Posterior cingulate gyrus (tissue), 11 donors: ENCODE data around the gene NR4A3.
A peak's percentile ranks its signal among the peaks of the same experiment; 100 is the strongest.
"Not testable (repeated sequence)": the region's sequence is repeated elsewhere in the genome, so short reads cannot be mapped to it uniquely, and the experiment has no call there.

Source experiments
- DNase-seq, 10 donors: peaks; one replicate each; pipeline versions ENCODE4 v3.0.0 to v3.0.0-alpha.2; 2020 to 2021; ENCODE audit warnings: mixed read lengths in 3 of 10
- intact Hi-C: fragments of 100-400 bp; cut with DNase I; formaldehyde crosslinking; loops from one replicate; pipeline ENCODE4 v1.15.1; 2023

The NR4A3 gene

GRCh38 chr9:99828054-99828416, 6.3 kb downstream of the NR4A3 start:
- DNase-seq: no peak
- intact Hi-C loops: loop anchor here (10.0 kb wide), 2 partner anchors 387 to 533 kb away; no protein-coding TSS in a partner anchor

DNA sequence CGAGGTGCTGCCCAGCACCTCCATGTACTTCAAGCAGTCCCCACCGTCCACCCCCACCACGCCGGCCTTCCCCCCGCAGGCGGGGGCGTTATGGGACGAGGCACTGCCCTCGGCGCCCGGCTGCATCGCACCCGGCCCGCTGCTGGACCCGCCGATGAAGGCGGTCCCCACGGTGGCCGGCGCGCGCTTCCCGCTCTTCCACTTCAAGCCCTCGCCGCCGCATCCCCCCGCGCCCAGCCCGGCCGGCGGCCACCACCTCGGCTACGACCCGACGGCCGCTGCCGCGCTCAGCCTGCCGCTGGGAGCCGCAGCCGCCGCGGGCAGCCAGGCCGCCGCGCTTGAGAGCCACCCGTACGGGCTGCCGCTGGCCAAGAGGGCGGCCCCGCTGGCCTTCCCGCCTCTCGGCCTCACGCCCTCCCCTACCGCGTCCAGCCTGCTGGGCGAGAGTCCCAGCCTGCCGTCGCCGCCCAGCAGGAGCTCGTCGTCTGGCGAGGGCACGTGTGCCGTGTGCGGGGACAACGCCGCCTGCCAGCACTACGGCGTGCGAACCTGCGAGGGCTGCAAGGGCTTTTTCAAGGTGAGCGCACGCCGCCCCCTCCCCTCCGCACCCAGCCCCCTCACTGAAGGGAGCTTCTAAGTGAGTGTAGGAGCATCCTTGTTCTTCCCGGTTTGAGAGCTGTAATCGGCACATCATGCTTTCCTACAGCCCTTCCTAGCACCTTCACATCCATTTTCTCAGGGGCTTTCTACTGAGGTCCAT, 6.9 kb downstream of the NR4A3 start:
- DNase-seq: peak in 2 of 10 donors; percentile 15 to 67
- intact Hi-C loops: loop anchor here (10.0 kb wide), 2 partner anchors 386 to 534 kb away; no protein-coding TSS in a partner anchor

DNA sequence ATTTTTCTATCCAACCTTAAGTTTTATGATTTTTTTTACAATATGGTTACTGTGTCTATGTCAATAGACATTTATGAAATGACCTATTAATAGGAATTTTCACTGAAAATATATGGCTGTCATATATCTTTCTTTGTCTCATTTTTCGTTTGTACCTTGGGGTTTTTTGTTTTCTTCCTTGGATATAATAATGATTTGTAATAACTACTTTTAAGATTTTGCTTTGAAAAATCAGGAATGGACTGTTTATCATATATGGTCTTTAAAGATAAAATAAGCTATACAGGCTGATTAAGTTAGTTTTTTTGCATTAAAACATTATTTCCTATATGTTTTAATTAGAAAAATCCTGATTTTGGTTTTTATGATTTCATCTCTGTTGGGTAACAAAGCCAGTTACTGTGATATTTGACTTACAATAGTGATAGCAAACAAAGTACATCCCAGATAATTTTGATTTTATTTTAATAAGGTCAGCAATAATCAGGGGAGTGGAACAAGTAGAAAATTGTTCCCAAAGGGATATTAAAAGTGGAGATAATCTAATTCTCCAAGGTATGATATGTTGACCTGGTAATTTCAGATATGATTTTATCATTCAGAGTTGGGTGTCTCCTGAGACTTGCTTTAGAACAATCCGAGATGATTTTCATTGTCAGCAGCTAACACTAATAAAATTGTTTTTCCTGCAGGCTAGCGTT, 10.3 kb downstream of the NR4A3 start:
- no peak for DNase-seq
- intact Hi-C loops: no loop called here

DNA sequence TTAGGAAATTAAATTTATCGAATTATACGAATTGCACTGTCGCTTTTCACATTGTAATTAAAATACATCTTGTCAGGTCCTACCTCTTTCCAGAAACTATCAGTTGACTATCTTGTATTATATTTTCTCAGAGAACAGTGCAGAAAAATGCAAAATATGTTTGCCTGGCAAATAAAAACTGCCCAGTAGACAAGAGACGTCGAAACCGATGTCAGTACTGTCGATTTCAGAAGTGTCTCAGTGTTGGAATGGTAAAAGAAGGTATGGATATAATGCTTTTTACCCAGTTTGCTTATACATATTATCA, 10.8 kb downstream of the NR4A3 start:
- DNase-seq: no peak
- intact Hi-C loops: no loop called here

DNA sequence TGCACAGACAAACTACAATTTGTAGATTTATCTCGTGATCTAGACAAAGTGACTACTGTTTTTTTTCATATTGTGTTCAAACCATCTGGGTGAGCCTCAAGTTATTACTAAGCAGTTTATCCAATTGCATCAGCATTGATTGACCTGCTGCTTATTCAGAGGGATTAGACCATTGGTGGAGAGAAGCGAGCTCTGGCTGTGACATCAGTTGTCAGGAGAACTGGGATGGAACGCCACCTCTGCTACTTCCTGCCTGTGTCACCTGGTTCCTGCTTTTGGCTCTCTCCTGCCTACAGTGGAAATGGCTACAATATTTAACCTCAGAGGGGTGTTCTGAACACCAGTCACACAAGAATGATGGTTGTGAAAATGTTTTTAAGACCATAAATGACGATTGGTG, 12.1 kb downstream of the NR4A3 start:
- intact Hi-C loops: no loop called here
- no peak for DNase-seq

- intact Hi-C loops: no loop called here
- DNase-seq: no peak
These were observed 12.8 kb downstream of the NR4A3 start for GRCh38 chr9:99834474-99834873.

GRCh38 chr9:99835142-99835541, 13.5 kb downstream of the NR4A3 start:
- no peak for DNase-seq
- intact Hi-C loops: no loop called here

- no peak for DNase-seq
- intact Hi-C loops: no loop called here
These were observed 13.9 kb downstream of the NR4A3 start for GRCh38 chr9:99835581-99835980.

DNA sequence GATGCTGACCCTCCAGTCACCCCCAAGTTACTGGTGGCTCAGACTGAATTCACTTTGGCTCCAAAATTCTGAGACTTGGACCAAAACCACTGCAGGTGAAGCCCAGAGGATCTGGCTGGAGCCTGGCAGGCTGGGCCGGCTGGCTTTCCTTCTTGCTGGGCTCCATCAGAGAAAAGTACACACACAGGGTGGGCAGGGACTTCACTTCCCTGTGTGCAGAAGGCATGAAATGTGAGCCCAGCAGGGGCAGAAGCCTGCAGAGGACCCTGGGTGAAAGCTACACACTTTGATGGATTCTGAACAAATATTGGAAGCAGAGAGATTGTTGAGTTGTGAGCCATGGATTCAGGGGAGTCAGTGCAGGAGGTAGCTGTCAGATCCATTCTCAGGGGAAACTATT, 18.4 kb downstream of the NR4A3 start:
- intact Hi-C loops: no loop called here
- DNase-seq: no peak

DNA sequence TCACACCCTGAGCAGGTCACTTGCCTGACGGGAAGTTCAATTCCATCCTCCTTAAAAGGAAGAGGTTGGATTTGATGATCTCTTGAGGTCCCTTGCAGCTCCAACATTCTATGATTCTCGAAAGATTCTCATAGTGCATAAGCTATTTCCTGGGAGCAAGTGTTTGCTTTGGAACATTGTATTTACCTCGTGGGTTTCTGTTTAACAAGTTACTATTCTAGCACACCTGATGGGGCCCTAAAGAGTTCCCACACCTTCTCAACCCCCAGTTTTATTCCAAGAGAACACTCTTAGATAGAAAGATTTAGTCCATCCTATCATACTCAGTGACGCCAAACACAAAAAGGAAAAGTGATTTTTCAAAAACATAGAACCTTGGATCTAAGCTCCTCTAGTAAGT, 23.4 kb downstream of the NR4A3 start:
- no peak for DNase-seq
- intact Hi-C loops: no loop called here

- intact Hi-C loops: no loop called here
- DNase-seq: no peak
These were observed 26.8 kb downstream of the NR4A3 start for GRCh38 chr9:99848447-99848846.

DNA sequence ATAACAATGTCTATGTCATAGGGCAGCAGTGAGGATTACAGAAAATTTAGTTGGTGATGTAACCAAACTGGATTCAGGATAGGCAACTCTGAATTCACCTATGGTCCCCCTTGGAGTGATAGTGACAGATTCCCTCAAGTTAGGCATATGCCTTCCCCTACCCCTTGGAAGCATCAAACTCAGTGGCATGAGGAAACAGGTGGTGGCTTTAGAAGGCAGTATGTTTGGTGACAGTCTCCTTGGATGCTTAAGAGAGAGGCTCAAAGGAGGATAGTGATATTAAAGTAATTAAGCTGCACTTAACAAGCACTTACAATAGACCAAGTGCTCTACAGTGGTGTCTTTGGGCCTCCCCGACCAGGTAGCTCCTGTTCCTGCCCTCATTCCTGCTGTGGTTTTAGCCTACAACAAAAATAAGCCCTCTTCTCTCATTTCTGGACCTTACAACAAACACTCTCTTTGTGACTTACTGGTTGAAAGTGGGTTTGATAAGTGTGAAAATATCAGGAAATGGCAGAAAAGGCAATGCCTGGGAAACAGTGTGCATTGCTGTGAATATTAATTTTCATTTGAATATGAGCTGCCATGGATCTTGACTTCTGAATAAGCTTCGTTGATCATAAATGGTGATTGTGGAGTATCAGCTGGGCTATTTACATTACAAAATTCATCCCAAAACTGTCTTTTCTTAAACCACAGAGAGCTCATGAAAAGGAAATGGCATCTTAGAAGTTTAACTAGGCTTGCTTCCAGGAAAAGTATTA, 29.2 kb downstream of the NR4A3 start:
- DNase-seq: no peak
- intact Hi-C loops: no loop called here

DNA sequence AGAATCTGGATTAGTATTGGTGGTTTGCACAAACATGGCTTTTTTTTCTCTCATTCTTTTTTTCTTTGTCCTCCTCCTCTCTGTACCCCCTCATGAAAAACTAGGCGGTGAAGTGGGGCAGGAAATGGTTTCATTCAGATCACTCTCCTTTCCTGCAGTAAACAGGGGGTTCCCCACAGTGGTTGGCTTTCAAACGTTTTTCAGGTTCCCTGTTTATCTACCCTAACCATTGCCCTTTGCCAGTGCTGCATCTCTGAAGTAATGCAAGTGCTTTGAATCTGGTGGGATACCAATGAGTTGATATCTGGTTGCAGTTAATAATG, 29.8 kb downstream of the NR4A3 start:
- no peak for DNase-seq
- intact Hi-C loops: no loop called here

GRCh38 chr9:99852617-99853016, 30.9 kb downstream of the NR4A3 start:
- intact Hi-C loops: no loop called here
- DNase-seq: no peak

DNA sequence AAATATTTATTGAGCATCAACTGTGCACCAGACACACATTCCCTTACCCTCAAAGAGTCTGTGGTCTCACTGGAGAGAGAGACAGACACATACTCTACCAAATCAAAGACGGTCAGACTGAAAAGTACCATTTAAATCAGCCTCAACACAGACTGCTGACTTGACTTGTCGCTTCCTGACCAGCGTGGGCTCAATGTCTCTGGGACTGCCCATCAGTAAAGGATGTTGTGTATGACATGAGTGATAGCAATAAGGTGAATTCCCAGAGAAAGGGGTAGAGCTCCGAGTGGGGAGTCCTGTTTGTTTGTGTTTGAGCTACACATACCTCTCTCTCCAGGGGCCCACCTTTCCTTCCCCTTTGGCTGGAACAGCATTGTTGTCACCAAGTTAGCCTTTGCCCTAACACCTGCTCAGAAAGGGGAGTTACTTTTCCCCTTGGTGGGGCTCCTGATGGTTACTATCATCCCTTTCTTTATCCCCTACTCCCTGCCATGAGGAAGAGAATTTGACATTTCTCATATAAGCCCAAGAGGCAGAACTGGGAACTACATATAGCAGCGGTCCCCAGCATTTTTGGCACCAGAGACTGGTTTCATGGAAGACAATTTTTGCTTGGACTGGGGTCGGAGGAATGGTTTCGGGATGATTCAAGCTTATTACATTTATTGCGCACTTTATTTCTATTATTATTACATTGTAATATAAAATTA, 33.9 kb downstream of the NR4A3 start:
- no peak for DNase-seq
- intact Hi-C loops: no loop called here

- DNase-seq, intact Hi-C loops: not testable (repeated sequence)
These were observed 35.9 kb downstream of the NR4A3 start for GRCh38 chr9:99857576-99857975.

GRCh38 chr9:99858087-99858486, 36.4 kb downstream of the NR4A3 start:
- intact Hi-C loops: no loop called here
- no peak for DNase-seq

DNA sequence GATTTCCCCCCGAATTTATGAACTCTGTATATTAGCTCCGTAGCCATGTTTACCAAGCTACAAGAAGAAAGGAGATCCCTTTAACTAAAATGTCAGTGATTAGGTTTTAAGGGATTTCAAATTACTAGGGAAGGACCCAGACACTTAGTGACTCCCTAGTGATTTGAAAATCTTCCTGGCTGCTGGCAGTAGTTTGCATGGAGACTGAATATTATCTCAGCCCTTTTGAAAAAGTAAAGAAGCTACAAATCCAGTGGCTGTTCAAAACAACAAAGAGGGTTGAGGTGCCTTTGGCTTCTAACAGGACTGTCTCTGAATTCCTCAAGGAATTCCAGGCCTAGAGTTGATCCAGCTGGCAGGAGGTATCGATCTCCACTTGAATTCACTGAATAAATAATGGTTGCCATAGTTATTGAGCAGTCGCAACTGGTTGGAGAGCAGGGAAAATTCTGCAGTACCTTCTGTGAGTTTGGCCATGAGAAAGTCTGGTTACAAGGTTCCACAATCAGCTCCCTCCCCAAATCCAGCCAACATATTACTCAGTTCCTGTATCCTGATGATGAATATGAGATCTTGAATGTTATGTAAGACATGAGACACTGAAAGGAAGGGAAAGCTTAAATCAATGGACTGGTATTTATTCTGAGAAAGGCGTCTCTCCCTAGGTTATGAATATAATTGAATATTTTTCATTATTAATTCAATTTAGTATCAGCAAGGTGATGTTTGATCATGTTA, 37.7 kb downstream of the NR4A3 start:
- no peak for DNase-seq
- intact Hi-C loops: no loop called here

DNA sequence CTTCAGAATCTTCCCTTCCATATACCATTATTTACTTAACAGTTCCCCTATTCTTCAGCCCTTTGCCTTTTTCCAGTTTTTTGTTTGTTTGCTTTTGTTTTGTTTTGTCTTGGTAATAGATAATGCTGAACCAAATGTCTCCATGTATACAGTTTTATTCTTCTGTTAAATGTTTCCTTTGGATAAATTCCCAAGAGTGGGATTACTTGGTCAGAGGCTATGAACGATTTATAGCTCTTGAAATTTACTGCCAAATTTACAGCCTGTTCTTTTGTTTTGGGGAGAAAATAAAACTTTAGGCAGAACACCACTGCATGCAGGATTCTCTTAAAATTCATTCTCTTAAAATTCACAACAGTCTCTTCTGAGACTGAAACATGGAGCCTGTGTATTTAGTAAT, 38.6 kb downstream of the NR4A3 start:
- intact Hi-C loops: no loop called here
- DNase-seq: no peak

DNA sequence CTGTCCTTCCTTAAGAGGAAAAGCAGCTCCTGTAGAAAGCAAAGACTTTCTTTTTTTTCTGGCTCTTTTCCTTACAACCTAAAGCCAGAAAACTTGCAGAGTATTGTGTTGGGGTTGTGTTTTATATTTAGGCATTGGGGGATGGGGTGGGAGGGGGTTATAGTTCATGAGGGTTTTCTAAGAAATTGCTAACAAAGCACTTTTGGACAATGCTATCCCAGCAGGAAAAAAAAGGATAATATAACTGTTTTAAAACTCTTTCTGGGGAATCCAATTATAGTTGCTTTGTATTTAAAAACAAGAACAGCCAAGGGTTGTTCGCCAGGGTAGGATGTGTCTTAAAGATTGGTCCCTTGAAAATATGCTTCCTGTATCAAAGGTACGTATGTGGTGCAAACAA, 42.3 kb downstream of the NR4A3 start:
- DNase-seq: no peak
- intact Hi-C loops: no loop called here
